PC-3 (cell line): ENCODE results near the gene CTNNA2. TPM values are rescaled to one million over a fixed set of nuclear protein-coding genes. Genes with fewer than 3 reads are reported as not detected.

ENCODE experiments used
- ATAC-seq: fragments of 200-7000 bp; cut with Tn5 transposase; 2 replicates; pipeline ENCODE4 v1.9.1; 2020; ENCODE audit warnings: mild to moderate bottlenecking, moderate library complexity
- BruUV-seq: library from RNA; stranded (reverse); fragments of 400-500 nt; replicated peaks from 2 replicates; lab custom pipeline; 2021; lab: Mats Ljungman, UMichigan
- CTCF ChIA-PET: fragments of 300-600 bp; sonication (Branson Sonifier 250); formaldehyde crosslinking; loops from one replicate; lab custom pipeline; 2022; ENCODE audit warnings: antibody characterized with exemption; lab: Charles Lee
- POLR2A ChIA-PET: fragments of 300-600 bp; sonication (Branson Sonifier 250); formaldehyde crosslinking; loops from one replicate; lab custom pipeline; 2022; ENCODE audit warnings: antibody characterized with exemption; ENCODE audit not compliant: unreplicated experiment; lab: Charles Lee
- DNase-seq: peaks from one replicate; pipeline ENCODE4 v3.0.0-alpha.2; 2015
- H2AFZ ChIP-seq: fragments of 300-600 bp; sonication (generic); 2 replicates; pipeline ENCODE4 v1.6.0; 2016; ENCODE audit warnings: antibody characterized with exemption, low read length
- H3F3A ChIP-seq: fragments of 300-600 bp; sonication (generic); one replicate; pipeline ENCODE4 v1.6.0; 2017; ENCODE audit warnings: antibody characterized with exemption, low read length, control low read depth, mild to moderate bottlenecking; ENCODE audit not compliant: unreplicated experiment
- H3K27ac ChIP-seq: fragments of 300-600 bp; sonication (generic); 2 replicates; pipeline ENCODE4 v1.5.1; 2016; ENCODE audit warnings: mild to moderate bottlenecking, low read length
- H3K27me3 ChIP-seq: fragments of 300-600 bp; sonication (generic); 2 replicates; pipeline ENCODE4 v1.6.1; 2016; ENCODE audit warnings: low read length, mixed read lengths
- H3K36me3 ChIP-seq: fragments of 300-600 bp; sonication (generic); 2 replicates; pipeline ENCODE4 v1.6.1; 2016; ENCODE audit warnings: low read depth, mixed run types, low read length, mixed read lengths
- H3K4me1 ChIP-seq: fragments of 300-600 bp; sonication (generic); 2 replicates; pipeline ENCODE4 v1.5.1; 2016; ENCODE audit warnings: low read length; ENCODE audit not compliant: insufficient read depth
- H3K4me2 ChIP-seq: fragments of 300-600 bp; sonication (generic); 2 replicates; pipeline ENCODE4 v1.6.0; 2016; ENCODE audit warnings: low read length
- H3K4me3 ChIP-seq: fragments of 300-600 bp; sonication (generic); 2 replicates; pipeline ENCODE4 v1.5.1; 2016; ENCODE audit warnings: mild to moderate bottlenecking, low read length, mixed read lengths
- H3K79me2 ChIP-seq: fragments of 300-600 bp; sonication (generic); 2 replicates; pipeline ENCODE4 v1.6.1; 2017; ENCODE audit warnings: low read length, mixed read lengths
- H3K9ac ChIP-seq: fragments of 300-600 bp; sonication (generic); 2 replicates; pipeline ENCODE4 v1.6.0; 2016; ENCODE audit warnings: mild to moderate bottlenecking, low read length
- H3K9me2 ChIP-seq: fragments of 300-600 bp; sonication (generic); replicated peaks from 2 replicates; pipeline ENCODE4 v1.6.1; 2016; ENCODE audit warnings: mixed run types, low read length, mixed read lengths
- H3K9me3 ChIP-seq: fragments of 300-600 bp; sonication (generic); 2 replicates; pipeline ENCODE4 v1.6.1; 2016; ENCODE audit warnings: low read length, mixed read lengths
- H4K20me1 ChIP-seq: fragments of 300-600 bp; sonication (generic); 2 replicates; pipeline ENCODE4 v1.6.1; 2016; ENCODE audit warnings: low read length, mixed read lengths
- EZH2 ChIP-seq: fragments of 300-600 bp; sonication (generic); IDR thresholded peaks from one replicate; pipeline ENCODE4 v1.6.1; 2017; ENCODE audit warnings: antibody characterized with exemption, mild to moderate bottlenecking, low read length; ENCODE audit not compliant: unreplicated experiment
- EZH2phosphoT487 ChIP-seq: fragments of 300-600 bp; sonication (generic); IDR thresholded peaks from 2 replicates; pipeline ENCODE4 v1.6.1; 2018; ENCODE audit warnings: mild to moderate bottlenecking, antibody characterized with exemption, low read length, borderline replicate concordance
- intact Hi-C: fragments of 100-400 bp; cut with micrococcal nuclease; formaldehyde crosslinking; loops from 2 replicates; pipeline ENCODE4 v1.9.0; 2023
- total RNA-seq: library from RNA; depleted of rRNA; stranded (reverse); fragments of >200 nt; gene quantifications from 2 replicates; pipeline ENCODE4 v1.2.3, GENCODE V29; 2014
- TF ChIP-seq, protein P1 (sequence below): fragments of 300-600 bp; sonication (generic); conservative IDR thresholded peaks from 2 replicates; pipeline ENCODE4 v1.5.1; 2017; ENCODE audit warnings: antibody characterized with exemption, low read depth, mild to moderate bottlenecking, low read length

Gene CTNNA2
- total RNA-seq, 1 experiment from 2014 or later: not detected

- no TSS peak for BruUV-seq
- no peaks in the 10 kb centered on the region for H3K9me3 ChIP-seq
- peaks cover 5% of the 10 kb centered on the region; the same call in 1 of the 2 replicates for H3K27me3 ChIP-seq
- intact Hi-C loops: no loop called here
- no peaks in the 10 kb centered on the region for H3K9me2 ChIP-seq
- no peaks in the 10 kb centered on the region for H3K36me3 ChIP-seq
- ChIA-PET CTCF (no interaction called here), POLR2A (no interaction called here)
- H2AFZ ChIP-seq: no peak overlapping the region
- no peak overlapping the region for H3K4me3 ChIP-seq
- H3F3A ChIP-seq: no peaks in the 10 kb centered on the region
- no peaks in the 10 kb centered on the region for H3K4me1 ChIP-seq
- DNase-seq (no peak), ATAC-seq (no peak)
- H4K20me1 ChIP-seq: no peaks in the 10 kb centered on the region
- TF ChIP-seq EZH2 (no peak), EZH2phosphoT487 (no peak)
- TF ChIP-seq, protein P1, sequence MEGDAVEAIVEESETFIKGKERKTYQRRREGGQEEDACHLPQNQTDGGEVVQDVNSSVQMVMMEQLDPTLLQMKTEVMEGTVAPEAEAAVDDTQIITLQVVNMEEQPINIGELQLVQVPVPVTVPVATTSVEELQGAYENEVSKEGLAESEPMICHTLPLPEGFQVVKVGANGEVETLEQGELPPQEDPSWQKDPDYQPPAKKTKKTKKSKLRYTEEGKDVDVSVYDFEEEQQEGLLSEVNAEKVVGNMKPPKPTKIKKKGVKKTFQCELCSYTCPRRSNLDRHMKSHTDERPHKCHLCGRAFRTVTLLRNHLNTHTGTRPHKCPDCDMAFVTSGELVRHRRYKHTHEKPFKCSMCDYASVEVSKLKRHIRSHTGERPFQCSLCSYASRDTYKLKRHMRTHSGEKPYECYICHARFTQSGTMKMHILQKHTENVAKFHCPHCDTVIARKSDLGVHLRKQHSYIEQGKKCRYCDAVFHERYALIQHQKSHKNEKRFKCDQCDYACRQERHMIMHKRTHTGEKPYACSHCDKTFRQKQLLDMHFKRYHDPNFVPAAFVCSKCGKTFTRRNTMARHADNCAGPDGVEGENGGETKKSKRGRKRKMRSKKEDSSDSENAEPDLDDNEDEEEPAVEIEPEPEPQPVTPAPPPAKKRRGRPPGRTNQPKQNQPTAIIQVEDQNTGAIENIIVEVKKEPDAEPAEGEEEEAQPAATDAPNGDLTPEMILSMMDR: no peak
- H3K79me2 ChIP-seq: no peaks in the 10 kb centered on the region
- no peak overlapping the region for H3K9ac ChIP-seq
- no peak overlapping the region for H3K4me2 ChIP-seq
- H3K27ac ChIP-seq: no peak overlapping the region
These were observed 565.6 kb downstream of the CTNNA2 start for GRCh38 chr2:80078290-80079036.

DNA sequence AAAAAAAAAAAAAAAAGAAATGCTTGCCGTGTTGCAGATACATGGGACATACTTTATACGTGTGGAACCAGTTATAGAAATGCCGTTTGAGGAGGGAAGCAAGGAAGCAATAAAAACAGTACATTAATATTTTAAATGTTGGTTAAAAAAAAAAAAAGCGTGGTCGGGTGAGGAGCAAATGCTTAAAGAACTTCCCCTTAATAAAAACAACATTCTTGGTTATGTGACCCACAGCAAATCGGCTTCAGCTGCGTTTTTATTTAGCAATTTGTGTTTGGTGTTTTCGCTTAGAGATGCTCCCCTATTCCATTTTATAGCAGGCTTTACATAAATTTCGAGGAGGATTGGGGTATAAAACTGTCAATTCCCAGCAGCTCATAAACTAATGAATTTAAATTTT, 568.1 kb downstream of the CTNNA2 start:
- no peaks in the 10 kb centered on the region for H3K4me1 ChIP-seq
- BruUV-seq: no TSS peak
- ChIA-PET POLR2A (no interaction called here), CTCF (no interaction called here)
- no peak overlapping the region for H2AFZ ChIP-seq
- no peaks in the 10 kb centered on the region for H3F3A ChIP-seq
- ATAC-seq (no peak), DNase-seq (no peak)
- no peak overlapping the region for H3K4me3 ChIP-seq
- H3K79me2 ChIP-seq: no peaks in the 10 kb centered on the region
- TF ChIP-seq, protein P1: no peak
- no peak for TF ChIP-seq EZH2
- TF ChIP-seq EZH2phosphoT487: no peak
- H3K4me2 ChIP-seq: no peak overlapping the region
- no peaks in the 10 kb centered on the region for H3K9me3 ChIP-seq
- H3K9ac ChIP-seq: no peak overlapping the region
- intact Hi-C loops: no loop called here
- no peak overlapping the region for H3K27ac ChIP-seq
- H3K9me2 ChIP-seq: no peaks in the 10 kb centered on the region
- peaks cover 5% of the 10 kb centered on the region; the same call in 1 of the 2 replicates for H3K27me3 ChIP-seq
- no peaks in the 10 kb centered on the region for H4K20me1 ChIP-seq
- H3K36me3 ChIP-seq: no peaks in the 10 kb centered on the region

- DNase-seq (no peak), ATAC-seq (no peak)
- no peaks in the 10 kb centered on the region for H3K9me2 ChIP-seq
- H3K4me3 ChIP-seq: no peak overlapping the region
- H4K20me1 ChIP-seq: no peaks in the 10 kb centered on the region
- H3K9ac ChIP-seq: no peak overlapping the region
- H3K4me2 ChIP-seq: no peak overlapping the region
- H3K27me3 ChIP-seq: no peaks in the 10 kb centered on the region
- ChIA-PET POLR2A (no interaction called here), CTCF (no interaction called here)
- H3K36me3 ChIP-seq: no peaks in the 10 kb centered on the region
- intact Hi-C loops: no loop called here
- no peaks in the 10 kb centered on the region for H3K9me3 ChIP-seq
- no peaks in the 10 kb centered on the region for H3K4me1 ChIP-seq
- no TSS peak for BruUV-seq
- no peaks in the 10 kb centered on the region for H3F3A ChIP-seq
- TF ChIP-seq, protein P1: no peak
- no peak for TF ChIP-seq EZH2
- TF ChIP-seq EZH2phosphoT487: no peak
- H3K27ac ChIP-seq: no peak overlapping the region
- no peak overlapping the region for H2AFZ ChIP-seq
- no peaks in the 10 kb centered on the region for H3K79me2 ChIP-seq
These were observed 574.0 kb downstream of the CTNNA2 start for GRCh38 chr2:80086831-80087230.
